Osteocyte (in vitro differentiated cells): Measurements from ENCODE around the gene ARHGEF19. TPM values are rescaled to one million over a fixed set of nuclear protein-coding genes. Genes with fewer than 3 reads are reported as not detected.

Source experiments
- DNase-seq: peaks from one replicate; pipeline ENCODE4 v3.0.0; 2021; ENCODE audit warnings: mixed read lengths; ENCODE audit not compliant: unreplicated experiment; ENCODE audit errors: extremely low spot score
- H3K27ac Mint-ChIP-seq: one replicate; pipeline ENCODE4 v1.8.0; 2021; ENCODE audit warnings: mild to moderate bottlenecking, mixed read lengths; ENCODE audit not compliant: unreplicated experiment
- H3K27me3 Mint-ChIP-seq: one replicate; pipeline ENCODE4 v1.8.0; 2021; ENCODE audit warnings: mixed read lengths; ENCODE audit not compliant: unreplicated experiment
- H3K36me3 Mint-ChIP-seq: one replicate; pipeline ENCODE4 v1.8.0; 2021; ENCODE audit warnings: mixed read lengths; ENCODE audit not compliant: unreplicated experiment
- H3K4me1 Mint-ChIP-seq: one replicate; pipeline ENCODE4 v1.8.0; 2021; ENCODE audit warnings: mixed read lengths; ENCODE audit not compliant: unreplicated experiment
- H3K4me3 Mint-ChIP-seq: one replicate; pipeline ENCODE4 v1.8.0; 2021; ENCODE audit warnings: mild to moderate bottlenecking, moderate library complexity, mixed read lengths; ENCODE audit not compliant: unreplicated experiment
- H3K9me3 Mint-ChIP-seq: one replicate; pipeline ENCODE4 v1.8.0; 2021; ENCODE audit warnings: mixed read lengths; ENCODE audit not compliant: unreplicated experiment
- total RNA-seq: library from RNA; stranded (reverse); gene quantifications from 2 replicates; pipeline ENCODE4 v1.2.1, GENCODE V29; 2021
- TF ChIP-seq, protein P1 (sequence below): fragments of 200-600 bp; sonication (generic); IDR thresholded peaks from 2 replicates; pipeline ENCODE4 v1.5.0; 2021; ENCODE audit warnings: antibody characterized with exemption, mild to moderate bottlenecking, moderate library complexity

The ARHGEF19 gene
- total RNA-seq, 1 donor from 2014 or later: 8.5 TPM

- Mint-ChIP-seq H3K27me3 (no peaks in the 10 kb centered on the region), H3K4me3 (no peak overlapping the region), H3K27ac (no peak overlapping the region), H3K36me3 (no peaks in the 10 kb centered on the region), H3K9me3 (no peaks in the 10 kb centered on the region), H3K4me1 (peaks cover 64% of the 10 kb centered on the region)
- TF ChIP-seq, protein P1, sequence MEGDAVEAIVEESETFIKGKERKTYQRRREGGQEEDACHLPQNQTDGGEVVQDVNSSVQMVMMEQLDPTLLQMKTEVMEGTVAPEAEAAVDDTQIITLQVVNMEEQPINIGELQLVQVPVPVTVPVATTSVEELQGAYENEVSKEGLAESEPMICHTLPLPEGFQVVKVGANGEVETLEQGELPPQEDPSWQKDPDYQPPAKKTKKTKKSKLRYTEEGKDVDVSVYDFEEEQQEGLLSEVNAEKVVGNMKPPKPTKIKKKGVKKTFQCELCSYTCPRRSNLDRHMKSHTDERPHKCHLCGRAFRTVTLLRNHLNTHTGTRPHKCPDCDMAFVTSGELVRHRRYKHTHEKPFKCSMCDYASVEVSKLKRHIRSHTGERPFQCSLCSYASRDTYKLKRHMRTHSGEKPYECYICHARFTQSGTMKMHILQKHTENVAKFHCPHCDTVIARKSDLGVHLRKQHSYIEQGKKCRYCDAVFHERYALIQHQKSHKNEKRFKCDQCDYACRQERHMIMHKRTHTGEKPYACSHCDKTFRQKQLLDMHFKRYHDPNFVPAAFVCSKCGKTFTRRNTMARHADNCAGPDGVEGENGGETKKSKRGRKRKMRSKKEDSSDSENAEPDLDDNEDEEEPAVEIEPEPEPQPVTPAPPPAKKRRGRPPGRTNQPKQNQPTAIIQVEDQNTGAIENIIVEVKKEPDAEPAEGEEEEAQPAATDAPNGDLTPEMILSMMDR: no peak
- DNase-seq: no peak
These were observed 29.3 kb downstream of the ARHGEF19 start for GRCh38 chr1:16183179-16183578.

- TF ChIP-seq, protein P1: no peak
- no peaks in the 10 kb centered on the region for H3K9me3 Mint-ChIP-seq
- DNase-seq: peak; percentile 93
These were observed 30.3 kb downstream of the ARHGEF19 start for GRCh38 chr1:16181887-16182719.

GRCh38 chr1:16180291-16180824 is 32.1 kb downstream of the ARHGEF19 start:
- no peak for DNase-seq

More at GRCh38 chr1:16181887-16182719, 30.3 kb downstream of the ARHGEF19 start:
- Mint-ChIP-seq H3K4me3 (peak overlapping the region; percentile 42), H3K27ac (peak overlapping the region; percentile 98), H3K4me1 (peaks cover 66% of the 10 kb centered on the region), H3K27me3 (no peaks in the 10 kb centered on the region), H3K36me3 (no peaks in the 10 kb centered on the region)

DNA sequence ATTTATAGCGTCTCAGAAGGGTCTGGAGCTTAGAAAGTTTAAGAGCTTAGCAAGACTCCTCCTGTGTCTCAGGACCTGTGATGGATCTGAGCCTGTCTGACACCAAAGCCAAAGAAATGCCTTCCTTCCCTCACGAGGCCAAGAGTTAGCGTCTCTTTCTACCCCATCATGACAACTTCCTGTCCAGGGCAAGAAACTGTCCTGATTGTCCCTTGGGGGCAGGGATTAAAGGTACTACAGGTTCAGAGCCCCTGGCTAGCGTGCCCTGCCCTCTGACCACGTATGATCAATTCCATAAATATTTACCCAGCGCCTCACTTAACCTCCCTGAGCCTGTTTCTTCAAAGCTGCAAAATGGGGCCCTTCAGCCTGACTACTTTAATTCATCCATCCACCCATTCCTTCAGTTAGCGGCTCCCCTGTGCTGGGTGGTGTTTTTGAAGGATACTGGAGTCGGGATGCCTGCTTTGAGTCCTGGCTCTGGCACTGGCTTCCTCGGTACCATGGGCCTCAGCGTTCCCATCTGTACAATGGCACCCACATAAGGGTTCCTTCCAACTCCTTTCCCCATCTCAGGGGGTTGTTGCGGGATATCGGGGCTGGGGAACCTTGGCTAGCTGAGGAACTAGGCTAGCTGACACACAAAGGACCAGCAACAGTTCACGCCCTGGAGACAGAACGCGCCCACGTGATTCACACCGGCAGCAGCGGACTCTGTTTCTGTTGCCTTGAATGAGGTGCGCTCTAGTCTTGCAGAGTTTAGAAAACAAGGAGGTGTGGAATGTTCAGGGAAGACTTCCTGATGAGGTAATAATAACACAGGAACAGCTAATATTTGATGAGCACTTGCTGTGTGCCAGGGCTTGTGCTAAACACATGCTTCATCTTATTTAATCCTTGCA is 33.6 kb downstream of the ARHGEF19 start:
- Mint-ChIP-seq H3K27me3 (no peaks in the 10 kb centered on the region), H3K27ac (peak overlapping the region; percentile 76), H3K4me1 (peaks cover 87% of the 10 kb centered on the region), H3K36me3 (no peaks in the 10 kb centered on the region), H3K4me3 (no peak overlapping the region), H3K9me3 (no peaks in the 10 kb centered on the region)
- no peak for DNase-seq
- TF ChIP-seq, protein P1: no peak

More at GRCh38 chr1:16180291-16180824, 32.1 kb downstream of the ARHGEF19 start:
- Mint-ChIP-seq H3K4me1 (peaks cover 82% of the 10 kb centered on the region), H3K27ac (peak overlapping the region; percentile 98), H3K36me3 (no peaks in the 10 kb centered on the region), H3K27me3 (no peaks in the 10 kb centered on the region), H3K9me3 (no peaks in the 10 kb centered on the region), H3K4me3 (no peak overlapping the region)
- TF ChIP-seq, protein P1: no peak
